Small intestine (tissue), 7 donors: ENCODE measurements around the gene SLC38A8. TPM values are rescaled to one million over a fixed set of nuclear protein-coding genes. Genes with fewer than 3 reads are reported as not detected.

Experiments
- DNase-seq, 2 donors: peaks; one replicate each; pipeline versions ENCODE4 v3.0.0 to v3.0.0-alpha.2; 2013
- FAIRE-seq: peaks from 2 replicates; lab custom pipeline; 2012; peaks lifted over from hg19 to GRCh38; lab: Jason Lieb, UNC
- H3K27ac ChIP-seq, 3 donors: one replicate each; pipeline ENCODE4 v1.5.1; 2013; ENCODE audit warnings: low read length in 2 of 3, mild to moderate bottlenecking in 2 of 3, control low read depth in 1 of 3, inconsistent platforms in 1 of 3, low read depth in 1 of 3, moderate library complexity in 1 of 3
- H3K27me3 ChIP-seq, 3 donors: one replicate each; pipeline ENCODE4 v1.6.1; 2013; ENCODE audit warnings: low read length in 3 of 3, inconsistent platforms in 1 of 3; ENCODE audit not compliant: control insufficient read depth in 3 of 3, insufficient read depth in 3 of 3
- H3K36me3 ChIP-seq, 3 donors: one replicate each; pipeline ENCODE4 v1.6.1; 2013; ENCODE audit warnings: low read length in 3 of 3, inconsistent platforms in 1 of 3, low read depth in 1 of 3, mild to moderate bottlenecking in 1 of 3, moderate library complexity in 1 of 3; ENCODE audit not compliant: control insufficient read depth in 3 of 3, insufficient read depth in 2 of 3
- H3K4me1 ChIP-seq, 3 donors: one replicate each; pipeline ENCODE4 v1.6.1; 2013; ENCODE audit warnings: low read length in 2 of 3, inconsistent platforms in 1 of 3, low read depth in 1 of 3, mild to moderate bottlenecking in 1 of 3, moderate library complexity in 1 of 3; ENCODE audit not compliant: control insufficient read depth in 3 of 3, insufficient read depth in 2 of 3
- H3K4me3 ChIP-seq, 3 donors: one replicate each; pipeline ENCODE4 v1.5.1; 2013; ENCODE audit warnings: low read length in 3 of 3, control low read depth in 1 of 3, inconsistent platforms in 1 of 3, low read depth in 1 of 3, mild to moderate bottlenecking in 1 of 3, moderate library complexity in 1 of 3
- H3K9me3 ChIP-seq, 2 donors: one replicate each; pipeline ENCODE4 v1.6.1; 2013; ENCODE audit warnings: low read depth in 1 of 2, low read length in 1 of 2; ENCODE audit not compliant: control insufficient read depth in 2 of 2, insufficient read depth in 1 of 2
- WGBS, 3 donors: extraction: QIAGEN DNeasy Blood & Tissue Kit; methylation state at CpG; one replicate each; pipeline ENCODE4 v1.1.7; 2013; 5-methylcytosine and 5-hydroxymethylcytosine counted together
- polyA plus RNA-seq, 4 donors: library from polyadenylated mRNA; stranded (reverse) in 3 of 4; unstranded in 1 of 4; fragments of 200-250 nt in 3 of 4; fragments of 120-200 nt in 1 of 4; gene quantifications; one replicate each; pipeline versions ENCODE4 v1.2.1 to v1.2.3, GENCODE V29; 2013
- donor health status: healthy with polysubstance abuse.
- donor health status: control.
- donor health status: control.
- donor health status: Bipolar disorder and iron deficiency.
- donor health status: healthy.

SLC38A8 gene
- polyA plus RNA-seq, 4 donors = 0.33 TPM; not detected in 3

DNA sequence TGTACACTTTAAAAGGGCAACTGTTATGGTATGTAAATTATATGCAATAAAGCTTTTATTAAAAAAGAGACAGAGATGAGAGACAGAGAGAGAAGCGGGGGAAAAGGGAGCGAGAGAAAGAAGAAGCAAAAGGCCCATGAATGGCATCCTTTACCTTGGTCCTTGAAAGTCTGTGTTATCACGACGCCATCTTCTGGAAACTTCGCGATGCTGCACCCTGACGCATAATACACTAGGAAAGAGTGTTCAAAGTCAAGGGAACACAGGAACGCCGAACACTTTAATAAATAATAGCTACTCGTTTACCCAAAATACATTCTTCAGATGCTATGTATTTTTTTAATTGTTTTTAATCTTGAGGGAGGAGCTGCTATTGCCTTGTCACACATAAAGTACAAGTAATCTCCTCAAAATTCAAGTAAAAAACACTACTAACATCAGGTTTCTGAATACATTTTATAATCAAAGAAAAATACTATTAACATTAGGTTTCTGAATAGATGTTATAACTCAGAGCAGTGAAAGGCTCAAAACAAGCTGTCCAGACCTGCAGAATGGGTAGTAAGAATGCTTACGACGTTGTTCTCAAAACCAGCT lies 23.0 kb upstream of the SLC38A8 start:
- Histone ChIP-seq H3K27ac (no peak overlapping the region), H3K36me3 (peaks cover 22 to 57% (median 26%) of the 10 kb centered on the region in 3 donors), H3K9me3 (no peaks in the 10 kb centered on the region), H3K27me3 (no peaks in the 10 kb centered on the region), H3K4me3 (no peak overlapping the region), H3K4me1 (no peaks in the 10 kb centered on the region)
- DNase-seq (peak; percentile 65 to 68), FAIRE-seq (no peak)
- 38 to 45% (median 41%) methylated on average over 12 of the region's 12 CpGs for WGBS, 3 donors

DNA sequence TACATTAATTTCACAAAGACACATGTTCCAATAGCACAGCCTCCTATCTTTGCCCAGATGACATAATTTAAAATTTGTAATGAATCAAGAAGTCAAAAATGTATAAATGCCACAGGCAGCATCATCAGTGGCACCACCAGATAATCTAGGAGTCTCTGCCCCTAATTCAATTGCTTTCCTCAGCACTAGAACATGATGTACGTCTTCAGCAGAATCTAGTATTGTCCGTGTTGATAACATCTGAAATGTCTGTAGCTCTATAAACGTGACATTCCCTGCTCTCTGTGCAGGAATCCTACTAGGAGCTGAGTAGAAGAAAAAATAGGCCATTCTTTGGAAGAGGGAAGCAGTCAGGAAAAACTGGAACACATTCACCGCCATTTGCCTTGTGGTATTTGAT lies 21.4 kb upstream of the SLC38A8 start:
- no peak for DNase-seq
- Histone ChIP-seq H3K27ac (no peak overlapping the region), H3K36me3 (peaks cover 28 to 58% (median 31%) of the 10 kb centered on the region in 3 donors), H3K9me3 (no peaks in the 10 kb centered on the region), H3K4me1 (no peaks in the 10 kb centered on the region), H3K27me3 (no peaks in the 10 kb centered on the region), H3K4me3 (no peak overlapping the region)
- WGBS, 3 donors = 93 to 95% (median 93%) methylated on average over 4 of the region's 4 CpGs
- FAIRE-seq = no peak

DNA sequence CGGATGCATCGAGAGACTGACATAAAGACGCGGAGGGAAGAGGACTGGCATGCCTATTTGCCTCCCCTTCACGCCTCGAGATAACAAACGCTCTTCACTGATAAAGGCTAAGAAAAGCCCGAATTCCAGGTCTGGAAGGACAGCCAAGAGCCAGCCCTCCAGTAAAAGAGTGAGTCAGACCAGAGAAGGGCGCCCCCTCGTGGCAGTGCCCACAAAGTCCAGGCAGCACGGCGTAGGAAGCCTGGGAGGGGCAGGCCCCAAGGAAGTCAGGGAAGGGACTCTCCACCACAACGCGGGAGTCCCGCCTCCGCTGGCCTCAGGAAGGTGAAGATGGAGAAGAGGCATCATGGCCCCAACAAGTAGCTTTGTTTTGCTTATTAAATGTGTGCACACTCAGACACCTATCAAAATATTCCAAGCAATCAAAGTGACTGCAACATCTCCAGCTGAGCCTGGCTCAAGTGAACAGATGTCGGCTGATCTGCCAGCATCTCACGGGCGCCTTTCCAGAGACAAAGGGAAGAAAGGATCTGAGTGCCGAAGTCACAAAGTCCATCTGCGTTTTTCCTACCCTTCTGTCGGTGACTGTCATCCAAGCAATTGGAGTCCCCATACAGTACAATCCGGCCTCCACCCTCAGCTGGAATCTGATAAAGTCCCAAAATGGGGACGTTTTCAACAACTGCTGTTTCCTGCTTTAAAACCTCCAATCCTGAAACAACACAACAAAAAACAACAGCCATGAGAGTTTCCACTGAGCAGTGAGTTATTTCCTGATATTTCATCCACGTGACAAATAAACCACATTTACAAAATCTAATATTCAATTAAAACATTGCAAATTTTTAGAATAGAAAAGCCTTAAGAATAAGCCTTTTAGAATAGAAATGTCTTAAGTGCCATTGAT lies 20.4 kb upstream of the SLC38A8 start:
- no peak overlapping the region for H3K27ac ChIP-seq
- H3K4me3 ChIP-seq = no peak overlapping the region
- no peak for FAIRE-seq
- WGBS, 3 donors = 51 to 60% (median 55%) methylated on average over 25 of the region's 25 CpGs
- H3K36me3 ChIP-seq = peaks cover 24 to 58% (median 30%) of the 10 kb centered on the region in 3 donors
- peak; percentile 65 to 77 for DNase-seq
- no peaks in the 10 kb centered on the region for H3K9me3 ChIP-seq
- no peaks in the 10 kb centered on the region for H3K27me3 ChIP-seq
- H3K4me1 ChIP-seq = no peaks in the 10 kb centered on the region

DNA sequence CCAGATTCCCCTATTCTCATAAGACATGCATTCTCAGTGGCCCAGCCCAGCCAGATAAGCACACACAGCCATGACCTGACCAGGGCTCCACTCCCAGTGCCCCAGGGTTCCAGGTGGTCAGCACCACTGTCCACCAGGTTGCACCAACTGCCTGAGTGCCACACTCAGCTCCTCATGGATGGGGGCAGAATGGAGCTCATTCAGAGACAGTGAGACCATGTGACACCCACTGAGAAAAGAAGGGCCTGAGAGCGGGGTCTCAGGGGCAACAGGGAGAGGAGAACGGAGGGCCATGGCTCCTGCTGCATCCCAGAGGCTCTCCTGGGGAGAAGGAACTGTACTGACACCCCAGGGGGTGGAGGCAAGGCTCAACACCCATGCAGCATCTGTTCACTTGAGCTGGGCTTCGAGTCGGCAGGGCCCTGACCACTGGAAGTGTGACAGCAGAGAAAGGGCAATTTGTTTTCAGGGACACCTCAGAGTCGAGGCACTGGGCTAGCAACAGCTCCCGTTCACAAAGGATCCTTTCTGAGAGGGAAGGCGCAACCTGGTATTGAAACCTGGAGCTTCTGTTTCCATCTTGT lies 18.7 kb upstream of the SLC38A8 start:
- DNase-seq (no peak), FAIRE-seq (no peak)
- Histone ChIP-seq H3K27me3 (no peaks in the 10 kb centered on the region), H3K4me1 (no peaks in the 10 kb centered on the region), H3K4me3 (no peak overlapping the region), H3K9me3 (no peaks in the 10 kb centered on the region), H3K27ac (no peak overlapping the region), H3K36me3 (peaks cover 21 to 61% (median 21%) of the 10 kb centered on the region in 3 donors)
- WGBS, 3 donors = 92 to 94% (median 94%) methylated on average over 7 of the region's 7 CpGs

GRCh38 chr16:84059946-84060901 lies 17.6 kb upstream of the SLC38A8 start:
- DNase-seq (no peak), FAIRE-seq (no peak)
- Histone ChIP-seq H3K27ac (no peak overlapping the region), H3K4me1 (no peaks in the 10 kb centered on the region), H3K36me3 (peaks cover 21 to 70% (median 22%) of the 10 kb centered on the region in 3 donors), H3K9me3 (no peaks in the 10 kb centered on the region), H3K27me3 (no peaks in the 10 kb centered on the region), H3K4me3 (no peak overlapping the region)
- 95 to 97% (median 97%) methylated on average over 28 of the region's 28 CpGs for WGBS, 3 donors

GRCh38 chr16:84059111-84059510 lies 16.5 kb upstream of the SLC38A8 start:
- DNase-seq (no peak), FAIRE-seq (no peak)
- 89 to 91% (median 90%) methylated on average over 11 of the region's 11 CpGs for WGBS, 3 donors
- no peak overlapping the region for H3K27ac ChIP-seq
- H3K4me1 ChIP-seq = no peaks in the 10 kb centered on the region
- H3K27me3 ChIP-seq = no peaks in the 10 kb centered on the region
- no peaks in the 10 kb centered on the region for H3K9me3 ChIP-seq
- peaks cover 30 to 81% (median 30%) of the 10 kb centered on the region in 3 donors for H3K36me3 ChIP-seq
- no peak overlapping the region for H3K4me3 ChIP-seq

- Histone ChIP-seq H3K9me3 (no peaks in the 10 kb centered on the region), H3K4me1 (no peaks in the 10 kb centered on the region), H3K27me3 (no peaks in the 10 kb centered on the region), H3K27ac (no peak overlapping the region), H3K36me3 (peaks cover 30 to 83% (median 32%) of the 10 kb centered on the region in 3 donors), H3K4me3 (no peak overlapping the region)
- FAIRE-seq = no peak
- DNase-seq = no peak
- 89 to 95% (median 93%) methylated on average over 11 of the region's 11 CpGs for WGBS, 3 donors
Observed at GRCh38 chr16:84058664-84059063, 16.1 kb upstream of the SLC38A8 start.
